WERI-Rb-1 (cell line): ENCODE measurements around the gene CASTOR2.
A peak's percentile ranks its signal among the peaks of the same experiment; 100 is the strongest.
"Not testable (repeated sequence)": the region's sequence is repeated elsewhere in the genome, so short reads cannot be mapped to it uniquely, and the experiment has no call there.

Experiments used
- DNase-seq: peaks from one replicate; pipeline ENCODE4 v3.0.0-alpha.2; 2020
- H3K27ac ChIP-seq: fragments of 250-450 bp; sonication (Bioruptor Pico); 2 replicates; pipeline ENCODE4 v1.5.1; 2020; ENCODE audit warnings: mild to moderate bottlenecking, moderate library complexity
- H3K27me3 ChIP-seq: fragments of 250-450 bp; sonication (Bioruptor Pico); 2 replicates; pipeline ENCODE4 v1.5.1; 2021; ENCODE audit warnings: mild to moderate bottlenecking, low read depth, moderate library complexity; ENCODE audit not compliant: insufficient read depth, severe bottlenecking
- H3K36me3 ChIP-seq: fragments of 250-450 bp; sonication (Bioruptor Pico); 2 replicates; pipeline ENCODE4 v1.5.1; 2020; ENCODE audit warnings: mild to moderate bottlenecking, moderate library complexity
- H3K4me3 ChIP-seq: 2 replicates; pipeline ENCODE4 v1.5.1; 2011; ENCODE audit warnings: low read depth, mild to moderate bottlenecking, control low read depth, low read length
- H3K9me3 ChIP-seq: fragments of 250-450 bp; sonication (Bioruptor Pico); 2 replicates; pipeline ENCODE4 v1.5.1; 2021; ENCODE audit warnings: mild to moderate bottlenecking, moderate library complexity; ENCODE audit not compliant: severe bottlenecking

CASTOR2 gene

DNA sequence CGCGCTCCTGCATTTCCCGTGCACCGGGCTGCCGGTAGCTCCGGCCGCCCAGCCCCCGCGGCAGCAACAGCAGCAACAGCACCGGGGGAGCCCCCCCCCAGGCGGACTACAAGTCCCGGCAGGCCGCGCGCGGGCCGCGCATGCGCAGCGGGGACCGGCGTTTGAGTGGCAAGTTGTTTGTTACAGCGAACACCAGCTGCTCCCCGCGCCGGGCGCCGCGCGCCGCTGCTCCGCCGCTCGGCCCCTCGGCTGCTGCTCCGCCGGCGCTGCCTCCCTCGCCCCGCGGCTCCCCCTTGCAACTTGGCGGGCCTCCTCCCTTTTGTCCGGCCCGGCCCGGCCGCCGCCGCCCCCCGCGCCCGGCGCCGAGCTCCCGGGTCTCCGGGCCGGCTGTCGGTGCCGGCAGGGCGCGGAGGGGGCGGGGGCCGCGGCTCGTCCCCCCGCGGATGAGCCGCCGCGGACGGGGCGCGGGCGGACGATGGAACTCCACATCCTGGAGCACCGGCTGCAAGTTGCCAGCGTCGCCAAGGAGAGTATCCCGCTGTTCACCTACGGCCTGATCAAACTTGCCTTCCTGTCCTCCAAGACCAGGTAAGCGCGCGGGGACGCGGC is at the start of gene CASTOR2:
Gene CASTOR2 (plus strand): TSS at position 195 of the 609 bp plus-strand sequence. CDS start 281 bp downstream, at position 476.
- not testable (repeated sequence) for H3K9me3 ChIP-seq, H3K4me3 ChIP-seq, H3K27ac ChIP-seq, H3K36me3 ChIP-seq, H3K27me3 ChIP-seq
- peak; percentile 63 for DNase-seq

DNA sequence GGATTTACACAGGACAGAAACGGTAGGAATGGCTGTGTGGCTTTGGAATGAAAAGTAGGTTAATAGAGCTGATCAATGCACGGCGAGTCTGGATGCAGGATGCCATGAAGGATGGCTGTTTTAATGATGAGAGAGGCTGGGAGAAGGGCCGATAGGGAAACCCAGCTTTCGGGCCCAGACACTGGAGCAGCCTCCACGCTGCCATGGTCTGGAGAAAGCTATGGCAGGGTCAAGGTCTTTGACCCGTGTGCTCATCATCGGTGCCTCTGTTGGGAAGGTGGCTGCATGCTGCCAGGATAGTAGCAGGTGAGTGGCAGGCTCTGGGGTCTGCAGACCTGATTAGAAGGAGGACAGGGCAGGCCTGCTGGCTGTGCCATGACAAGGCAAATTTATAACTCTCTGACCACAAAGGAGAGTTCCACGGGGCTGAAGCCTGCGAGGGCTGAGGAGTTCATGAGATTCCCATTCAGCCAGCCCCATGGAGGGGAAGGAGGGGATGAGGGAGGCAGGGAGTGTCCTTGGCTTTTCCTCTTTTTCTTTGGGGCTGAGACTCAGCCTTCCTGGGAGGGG is 42.1 kb upstream of the CASTOR2 start:
- not testable (repeated sequence) for H3K27me3 ChIP-seq, H3K4me3 ChIP-seq

DNA sequence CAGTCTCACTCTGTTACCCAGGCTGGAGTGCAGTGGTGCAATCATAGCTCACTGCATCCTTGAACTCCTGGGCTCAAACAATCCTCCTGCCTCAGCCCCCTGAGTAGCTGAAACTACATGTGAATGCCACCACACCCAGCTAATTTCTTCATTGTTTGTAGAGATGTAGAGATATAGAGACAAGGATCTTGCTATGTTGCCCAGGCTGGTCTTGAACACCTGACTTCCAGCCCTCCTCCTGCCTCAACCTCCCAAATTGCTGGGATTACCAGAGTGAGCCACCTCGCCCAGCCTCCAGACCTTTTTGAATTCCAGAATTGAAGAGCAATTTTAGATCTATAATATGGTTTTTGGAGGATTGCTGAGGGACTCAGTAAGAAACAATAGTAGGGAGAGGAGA is 40.9 kb upstream of the CASTOR2 start:
- not testable (repeated sequence) for H3K4me3 ChIP-seq, H3K36me3 ChIP-seq, H3K9me3 ChIP-seq, H3K27me3 ChIP-seq, H3K27ac ChIP-seq, DNase-seq

More for the DNA sequence above, 42.1 kb upstream of the CASTOR2 start:
- not testable (repeated sequence) for DNase-seq, H3K36me3 ChIP-seq, H3K9me3 ChIP-seq, H3K27ac ChIP-seq

DNA sequence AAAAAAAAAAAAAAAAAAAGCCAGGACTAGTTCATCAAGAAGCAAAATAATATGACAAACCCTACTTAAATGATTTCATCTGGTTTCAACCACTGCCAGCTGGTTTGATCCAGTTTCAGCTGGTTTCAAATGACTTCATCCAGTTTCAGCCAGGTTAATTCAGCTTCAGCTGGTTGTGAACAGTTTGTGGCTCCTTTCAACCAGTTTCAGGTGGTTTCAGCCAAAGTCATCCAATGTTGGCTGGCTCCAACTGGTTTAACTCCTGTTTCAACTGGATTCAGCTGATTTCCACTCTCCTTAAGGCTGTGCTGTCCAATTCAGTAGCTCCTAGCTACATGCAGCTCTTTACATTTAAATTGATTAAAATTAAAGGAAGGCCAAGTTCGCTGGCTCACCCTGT is 37.5 kb upstream of the CASTOR2 start:
- H3K27me3 ChIP-seq, H3K27ac ChIP-seq, H3K9me3 ChIP-seq, DNase-seq, H3K4me3 ChIP-seq, H3K36me3 ChIP-seq: not testable (repeated sequence)

DNA sequence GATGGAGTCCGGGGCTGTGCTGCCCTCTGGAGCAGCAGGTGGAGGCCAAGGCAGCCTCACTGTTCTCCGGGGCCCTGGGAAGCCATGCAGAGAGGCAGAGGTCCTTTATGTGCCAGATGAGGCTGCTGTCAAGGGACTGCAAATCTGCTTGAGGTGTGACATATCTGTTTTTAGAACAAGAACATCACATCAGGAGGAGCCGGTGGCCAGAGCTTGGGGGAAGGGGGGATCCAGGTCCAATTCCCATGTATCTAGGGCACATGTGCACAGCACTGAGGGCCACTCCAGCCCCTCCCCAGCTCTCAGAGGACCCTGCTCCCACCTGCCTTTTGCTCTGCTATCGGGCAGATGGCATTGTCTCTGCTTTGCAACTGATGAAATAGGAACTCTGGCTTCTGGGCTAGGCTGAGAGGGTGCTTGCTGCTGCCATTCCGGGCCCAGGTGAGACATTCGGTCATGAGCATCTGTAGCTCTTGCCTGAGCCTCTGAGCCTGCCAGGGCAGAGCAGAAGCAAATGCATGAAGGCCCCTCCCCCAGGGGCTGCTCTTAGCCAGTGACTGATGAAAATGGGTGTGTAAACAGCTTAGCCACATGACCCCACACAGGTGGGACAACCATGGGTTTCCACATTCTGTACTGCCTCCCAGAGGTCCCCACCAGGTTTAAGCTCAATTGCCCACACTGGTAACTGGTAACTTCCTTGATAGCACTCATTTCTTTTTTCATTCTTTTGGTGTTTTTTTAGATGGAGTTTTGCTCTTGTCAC is 32.8 kb upstream of the CASTOR2 start:
- not testable (repeated sequence) for H3K36me3 ChIP-seq, DNase-seq, H3K27me3 ChIP-seq, H3K4me3 ChIP-seq, H3K27ac ChIP-seq, H3K9me3 ChIP-seq

GRCh38 chr7:74939429-74939828 is 25.1 kb upstream of the CASTOR2 start:
- not testable (repeated sequence) for H3K27me3 ChIP-seq, H3K9me3 ChIP-seq, H3K27ac ChIP-seq, H3K4me3 ChIP-seq, DNase-seq, H3K36me3 ChIP-seq

DNA sequence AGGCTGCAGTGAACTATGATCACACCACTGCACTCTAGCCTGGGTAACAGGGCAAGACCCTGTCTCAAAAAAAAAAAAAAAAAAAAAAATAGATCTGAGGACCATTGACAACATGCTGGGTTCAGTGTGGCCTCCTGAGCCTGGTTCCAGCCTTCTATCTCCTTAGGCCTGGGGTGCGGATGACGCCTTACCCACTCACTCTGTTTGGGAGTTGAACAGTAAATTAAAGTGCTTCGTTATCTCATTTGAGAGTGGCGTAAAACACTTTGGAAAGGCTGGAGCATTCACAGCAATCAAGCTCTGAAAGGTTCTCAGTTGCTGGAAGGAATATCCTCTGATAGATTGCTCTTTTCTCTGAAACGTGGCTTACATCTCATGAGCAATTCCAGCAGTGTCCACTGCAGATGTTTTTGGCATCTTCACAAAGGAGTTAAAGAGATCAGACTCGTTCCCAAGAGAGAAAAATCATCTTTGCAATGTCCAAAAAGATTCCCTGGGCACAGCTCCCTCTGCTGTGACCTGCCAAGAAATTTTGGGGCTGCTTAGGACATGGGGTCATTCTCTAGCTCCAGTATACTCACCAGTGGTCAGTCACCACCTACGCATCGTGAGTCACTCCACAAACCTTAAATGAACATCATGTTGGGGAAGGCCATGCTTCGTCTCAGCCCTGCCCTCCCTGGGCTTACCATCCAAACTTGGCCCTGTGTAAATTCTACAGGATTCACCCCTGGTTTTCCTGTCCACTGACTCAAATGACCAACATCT is 23.0 kb upstream of the CASTOR2 start:
- H3K36me3 ChIP-seq, H3K27me3 ChIP-seq, H3K9me3 ChIP-seq, DNase-seq, H3K4me3 ChIP-seq, H3K27ac ChIP-seq: not testable (repeated sequence)

DNA sequence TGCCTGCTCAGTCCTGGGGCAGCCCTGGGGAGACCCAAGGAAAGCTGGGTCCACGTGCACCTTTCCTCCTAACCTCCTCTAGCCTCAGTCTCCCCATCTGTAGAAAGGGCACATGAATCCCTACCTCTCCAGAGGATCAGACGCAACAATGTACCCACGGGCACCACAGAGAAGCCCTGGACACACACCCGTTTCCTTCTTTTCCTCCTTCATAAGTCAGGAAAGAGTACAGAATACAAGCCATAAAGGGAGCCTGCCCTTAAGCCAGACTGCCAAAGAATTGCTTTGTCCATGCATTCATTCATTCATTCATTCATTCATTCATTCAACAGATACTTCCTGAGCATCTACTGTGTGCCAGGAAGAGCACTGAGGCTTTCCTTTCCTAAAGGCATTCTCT is 20.6 kb upstream of the CASTOR2 start:
- not testable (repeated sequence) for H3K9me3 ChIP-seq, H3K27ac ChIP-seq, H3K4me3 ChIP-seq, DNase-seq, H3K27me3 ChIP-seq, H3K36me3 ChIP-seq

GRCh38 chr7:74947741-74948140 is 16.8 kb upstream of the CASTOR2 start:
- not testable (repeated sequence) for H3K27ac ChIP-seq, H3K9me3 ChIP-seq, H3K36me3 ChIP-seq, H3K4me3 ChIP-seq, H3K27me3 ChIP-seq, DNase-seq

- H3K27me3 ChIP-seq, H3K27ac ChIP-seq, H3K9me3 ChIP-seq, H3K4me3 ChIP-seq, H3K36me3 ChIP-seq, DNase-seq: not testable (repeated sequence)
Observed at GRCh38 chr7:74953774-74954173, 10.7 kb upstream of the CASTOR2 start.

- not testable (repeated sequence) for H3K4me3 ChIP-seq, DNase-seq, H3K27ac ChIP-seq, H3K9me3 ChIP-seq, H3K27me3 ChIP-seq, H3K36me3 ChIP-seq
Observed at GRCh38 chr7:74958328-74958727, 6.2 kb upstream of the CASTOR2 start.

- H3K4me3 ChIP-seq, DNase-seq, H3K27me3 ChIP-seq, H3K27ac ChIP-seq, H3K9me3 ChIP-seq, H3K36me3 ChIP-seq: not testable (repeated sequence)
Observed at GRCh38 chr7:74963704-74964510, 598 bp upstream of the CASTOR2 start.

- H3K4me3 ChIP-seq, H3K27ac ChIP-seq, H3K9me3 ChIP-seq, H3K36me3 ChIP-seq, DNase-seq, H3K27me3 ChIP-seq: not testable (repeated sequence)
Observed at GRCh38 chr7:74966208-74966854, 1.8 kb downstream of the CASTOR2 start.
